ENCODE measurements around the gene CNPY3. TPM values are rescaled to one million over a fixed set of nuclear protein-coding genes. Genes with fewer than 3 reads are reported as not detected.

CNPY3 gene
- polyA plus RNA-seq, 1 donor from 2014 or later: 26.4 TPM

DNA sequence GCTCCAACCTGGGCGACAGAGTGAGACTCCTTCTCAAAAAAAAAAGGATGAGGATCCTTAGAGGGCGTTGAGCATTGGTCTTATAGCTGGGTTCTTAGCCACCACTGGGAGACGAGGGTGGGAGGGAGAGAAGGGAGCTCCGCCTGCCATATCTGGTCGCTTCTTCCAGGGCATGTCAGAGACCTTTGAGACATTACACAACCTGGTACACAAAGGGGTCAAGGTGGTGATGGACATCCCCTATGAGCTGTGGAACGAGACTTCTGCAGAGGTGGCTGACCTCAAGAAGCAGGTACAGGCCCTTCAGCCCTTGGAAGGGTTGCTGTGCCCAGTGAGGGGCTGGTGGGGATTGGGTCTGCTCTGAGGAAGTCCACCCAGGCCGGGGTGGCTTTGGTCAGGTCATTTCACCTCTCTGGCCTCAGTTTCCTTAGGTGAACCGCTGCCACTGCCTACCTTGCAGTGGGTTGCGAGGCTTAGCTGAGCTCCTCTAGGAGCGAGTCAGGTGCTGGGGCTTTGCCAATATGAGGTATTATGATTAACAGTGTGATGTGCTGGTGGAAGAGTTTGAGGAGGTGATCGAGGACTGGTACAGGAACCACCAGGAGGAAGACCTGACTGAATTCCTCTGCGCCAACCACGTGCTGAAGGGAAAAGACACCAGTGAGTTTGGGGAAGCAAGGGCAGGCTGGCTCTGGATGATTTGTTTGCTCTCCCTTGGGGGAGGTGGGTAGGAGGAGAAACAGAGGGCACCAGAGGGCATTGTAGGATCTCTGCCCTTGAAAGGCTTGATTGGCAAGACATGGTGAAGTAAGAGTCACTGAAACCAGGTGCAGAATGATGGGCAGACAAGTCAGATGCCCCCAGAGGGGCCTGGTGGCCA, 8.5 kb downstream of the CNPY3 start:
- no peak for TF ChIP-seq TAF1 (IDR thresholded peaks at IDR 0.05; ENCODE audit: low read depth)
- TF ChIP-seq RAD21 (conservative IDR thresholded peaks at IDR 0.05): no peak
- no peak for TF ChIP-seq EP300 (conservative IDR thresholded peaks at IDR 0.05; ENCODE audit: poor library complexity, severe bottlenecking)
- TF ChIP-seq POLR2AphosphoS5 (IDR thresholded peaks at IDR 0.05): no peak
- TF ChIP-seq, protein P1, sequence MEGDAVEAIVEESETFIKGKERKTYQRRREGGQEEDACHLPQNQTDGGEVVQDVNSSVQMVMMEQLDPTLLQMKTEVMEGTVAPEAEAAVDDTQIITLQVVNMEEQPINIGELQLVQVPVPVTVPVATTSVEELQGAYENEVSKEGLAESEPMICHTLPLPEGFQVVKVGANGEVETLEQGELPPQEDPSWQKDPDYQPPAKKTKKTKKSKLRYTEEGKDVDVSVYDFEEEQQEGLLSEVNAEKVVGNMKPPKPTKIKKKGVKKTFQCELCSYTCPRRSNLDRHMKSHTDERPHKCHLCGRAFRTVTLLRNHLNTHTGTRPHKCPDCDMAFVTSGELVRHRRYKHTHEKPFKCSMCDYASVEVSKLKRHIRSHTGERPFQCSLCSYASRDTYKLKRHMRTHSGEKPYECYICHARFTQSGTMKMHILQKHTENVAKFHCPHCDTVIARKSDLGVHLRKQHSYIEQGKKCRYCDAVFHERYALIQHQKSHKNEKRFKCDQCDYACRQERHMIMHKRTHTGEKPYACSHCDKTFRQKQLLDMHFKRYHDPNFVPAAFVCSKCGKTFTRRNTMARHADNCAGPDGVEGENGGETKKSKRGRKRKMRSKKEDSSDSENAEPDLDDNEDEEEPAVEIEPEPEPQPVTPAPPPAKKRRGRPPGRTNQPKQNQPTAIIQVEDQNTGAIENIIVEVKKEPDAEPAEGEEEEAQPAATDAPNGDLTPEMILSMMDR (IDR thresholded peaks at IDR 0.05; ENCODE audit: poor library complexity, severe bottlenecking): no peak
- no peaks in the 10 kb centered on the region for H3K36me3 ChIP-seq (ENCODE audit: insufficient read depth, low read length)

DNA sequence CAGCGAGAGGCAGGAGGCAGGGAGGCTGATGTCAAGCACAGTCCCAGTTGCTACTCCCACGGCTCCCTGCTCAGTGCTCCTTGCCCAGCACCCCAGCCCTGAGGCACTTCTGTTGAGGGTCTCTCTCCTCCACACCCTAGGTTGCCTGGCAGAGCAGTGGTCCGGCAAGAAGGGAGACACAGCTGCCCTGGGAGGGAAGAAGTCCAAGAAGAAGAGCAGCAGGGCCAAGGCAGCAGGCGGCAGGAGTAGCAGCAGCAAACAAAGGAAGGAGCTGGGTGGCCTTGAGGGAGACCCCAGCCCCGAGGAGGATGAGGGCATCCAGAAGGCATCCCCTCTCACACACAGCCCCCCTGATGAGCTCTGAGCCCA, 9.1 kb downstream of the CNPY3 start:
- no peaks in the 10 kb centered on the region for H4K20me1 ChIP-seq (ENCODE audit: insufficient read depth)
- H3K4me2 ChIP-seq (ENCODE audit: low read length): no peak overlapping the region
- TF ChIP-seq SMC3 (conservative IDR thresholded peaks at IDR 0.05; ENCODE audit: poor library complexity): no peak
- TF ChIP-seq MXI1 (conservative IDR thresholded peaks at IDR 0.05; ENCODE audit: poor library complexity, severe bottlenecking): no peak
- TF ChIP-seq RAD21 (conservative IDR thresholded peaks at IDR 0.05): no peak
- TF ChIP-seq, protein P1 (IDR thresholded peaks at IDR 0.05; ENCODE audit: poor library complexity, severe bottlenecking): no peak
- TF ChIP-seq TAF1 (IDR thresholded peaks at IDR 0.05; ENCODE audit: low read depth): no peak
- TF ChIP-seq EZH2 (IDR thresholded peaks at IDR 0.05; ENCODE audit: borderline replicate concordance, insufficient read depth, low read length, poor library complexity, severe bottlenecking): no peak
- TF ChIP-seq, protein P2, sequence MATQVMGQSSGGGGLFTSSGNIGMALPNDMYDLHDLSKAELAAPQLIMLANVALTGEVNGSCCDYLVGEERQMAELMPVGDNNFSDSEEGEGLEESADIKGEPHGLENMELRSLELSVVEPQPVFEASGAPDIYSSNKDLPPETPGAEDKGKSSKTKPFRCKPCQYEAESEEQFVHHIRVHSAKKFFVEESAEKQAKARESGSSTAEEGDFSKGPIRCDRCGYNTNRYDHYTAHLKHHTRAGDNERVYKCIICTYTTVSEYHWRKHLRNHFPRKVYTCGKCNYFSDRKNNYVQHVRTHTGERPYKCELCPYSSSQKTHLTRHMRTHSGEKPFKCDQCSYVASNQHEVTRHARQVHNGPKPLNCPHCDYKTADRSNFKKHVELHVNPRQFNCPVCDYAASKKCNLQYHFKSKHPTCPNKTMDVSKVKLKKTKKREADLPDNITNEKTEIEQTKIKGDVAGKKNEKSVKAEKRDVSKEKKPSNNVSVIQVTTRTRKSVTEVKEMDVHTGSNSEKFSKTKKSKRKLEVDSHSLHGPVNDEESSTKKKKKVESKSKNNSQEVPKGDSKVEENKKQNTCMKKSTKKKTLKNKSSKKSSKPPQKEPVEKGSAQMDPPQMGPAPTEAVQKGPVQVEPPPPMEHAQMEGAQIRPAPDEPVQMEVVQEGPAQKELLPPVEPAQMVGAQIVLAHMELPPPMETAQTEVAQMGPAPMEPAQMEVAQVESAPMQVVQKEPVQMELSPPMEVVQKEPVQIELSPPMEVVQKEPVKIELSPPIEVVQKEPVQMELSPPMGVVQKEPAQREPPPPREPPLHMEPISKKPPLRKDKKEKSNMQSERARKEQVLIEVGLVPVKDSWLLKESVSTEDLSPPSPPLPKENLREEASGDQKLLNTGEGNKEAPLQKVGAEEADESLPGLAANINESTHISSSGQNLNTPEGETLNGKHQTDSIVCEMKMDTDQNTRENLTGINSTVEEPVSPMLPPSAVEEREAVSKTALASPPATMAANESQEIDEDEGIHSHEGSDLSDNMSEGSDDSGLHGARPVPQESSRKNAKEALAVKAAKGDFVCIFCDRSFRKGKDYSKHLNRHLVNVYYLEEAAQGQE (IDR thresholded peaks at IDR 0.05; ENCODE audit: borderline replicate concordance): no peak
- no peak for TF ChIP-seq POLR2AphosphoS5 (IDR thresholded peaks at IDR 0.05)
- TF ChIP-seq EP300 (conservative IDR thresholded peaks at IDR 0.05; ENCODE audit: poor library complexity, severe bottlenecking): no peak
- no peaks in the 10 kb centered on the region for H3K27me3 ChIP-seq (ENCODE audit: insufficient read depth, low read depth, low read length)
- no peak overlapping the region for H3K9ac ChIP-seq (ENCODE audit: low read length)
- no peaks in the 10 kb centered on the region for H3F3A ChIP-seq (ENCODE audit: insufficient read depth, low read length, poor library complexity, severe bottlenecking)
- no peaks in the 10 kb centered on the region for H3K9me3 ChIP-seq (ENCODE audit: low read length)
- H3K27ac ChIP-seq (ENCODE audit: low read length): no peak overlapping the region
- H3K36me3 ChIP-seq (ENCODE audit: insufficient read depth, low read length): no peaks in the 10 kb centered on the region
- no peak overlapping the region for H2AFZ ChIP-seq (ENCODE audit: low read depth, low read length)
- no peaks in the 10 kb centered on the region for H3K9me2 ChIP-seq (ENCODE audit: insufficient read depth, low read length)
- H3K4me3 ChIP-seq (ENCODE audit: low read length): no peak overlapping the region
- H3K79me2 ChIP-seq (replicated peaks; ENCODE audit: insufficient read depth, low read length): peaks cover 4% of the 10 kb centered on the region

More for the DNA sequence above, 8.5 kb downstream of the CNPY3 start:
- no peaks in the 10 kb centered on the region for H3K9me2 ChIP-seq (ENCODE audit: insufficient read depth, low read length)
- no peaks in the 10 kb centered on the region for H3K9me3 ChIP-seq (ENCODE audit: low read length)
- no peaks in the 10 kb centered on the region for H3K27me3 ChIP-seq (ENCODE audit: insufficient read depth, low read depth, low read length)
- no peaks in the 10 kb centered on the region for H4K20me1 ChIP-seq (ENCODE audit: insufficient read depth)
- peaks cover 10% of the 10 kb centered on the region for H3K79me2 ChIP-seq (replicated peaks; ENCODE audit: insufficient read depth, low read length)
- H3K4me3 ChIP-seq (ENCODE audit: low read length): no peak overlapping the region
- no peak overlapping the region for H3K9ac ChIP-seq (ENCODE audit: low read length)
- no peak overlapping the region for H3K4me2 ChIP-seq (ENCODE audit: low read length)
- H3F3A ChIP-seq (ENCODE audit: insufficient read depth, low read length, poor library complexity, severe bottlenecking): no peaks in the 10 kb centered on the region
- H2AFZ ChIP-seq (ENCODE audit: low read depth, low read length): no peak overlapping the region
- no peak overlapping the region for H3K27ac ChIP-seq (ENCODE audit: low read length)
